Activated naive CD4-positive, alpha-beta T cell treated with anti-CD3 and anti-CD28 coated beads, Interleukin-2, amount 10 ng/mL, durations not matched to agents 7 days and 5 days (primary cell): Measurements from ENCODE around the gene EFNB1.

Experiments used
- CTCF ChIA-PET: fragments of 350-600 bp; sonication (Branson Sonifier 250); formaldehyde crosslinking; loops from one replicate; lab custom pipeline; 2021; ENCODE audit warnings: antibody characterized with exemption; lab: Charles Lee
- DNase-seq: peaks from one replicate; pipeline ENCODE4 v3.0.0-alpha.2; 2020
- H3K27ac Mint-ChIP-seq: one replicate; pipeline ENCODE4 v1.8.0; 2021; ENCODE audit warnings: mild to moderate bottlenecking, moderate library complexity, mixed read lengths
- H3K27me3 Mint-ChIP-seq: one replicate; pipeline ENCODE4 v1.8.0; 2021; ENCODE audit warnings: mild to moderate bottlenecking, mixed read lengths
- H3K36me3 Mint-ChIP-seq: one replicate; pipeline ENCODE4 v1.8.0; 2021; ENCODE audit warnings: mixed read lengths
- H3K4me1 Mint-ChIP-seq: one replicate; pipeline ENCODE4 v1.8.0; 2021; ENCODE audit warnings: mixed read lengths
- H3K4me3 Mint-ChIP-seq: one replicate; pipeline ENCODE4 v1.8.0; 2021; ENCODE audit warnings: mild to moderate bottlenecking, moderate library complexity, mixed read lengths
- H3K9me3 Mint-ChIP-seq: one replicate; pipeline ENCODE4 v1.8.0; 2021; ENCODE audit warnings: mixed read lengths

The EFNB1 gene

GRCh38 chrX:68872171-68872570, 43.4 kb downstream of the EFNB1 start:
- DNase-seq: no peak
- no peaks in the 10 kb centered on the region for H3K36me3 Mint-ChIP-seq
- H3K9me3 Mint-ChIP-seq: no peaks in the 10 kb centered on the region
- H3K27ac Mint-ChIP-seq: no peak overlapping the region
- peaks cover 9% of the 10 kb centered on the region for H3K4me1 Mint-ChIP-seq
- peaks cover 3% of the 10 kb centered on the region for H3K27me3 Mint-ChIP-seq
- CTCF ChIA-PET: no interaction called here
- H3K4me3 Mint-ChIP-seq: no peak overlapping the region

GRCh38 chrX:68874076-68874475, 45.3 kb downstream of the EFNB1 start:
- peaks cover 3% of the 10 kb centered on the region for H3K27me3 Mint-ChIP-seq
- H3K4me3 Mint-ChIP-seq: no peak overlapping the region
- no peak overlapping the region for H3K27ac Mint-ChIP-seq
- CTCF ChIA-PET: no interaction called here
- no peaks in the 10 kb centered on the region for H3K36me3 Mint-ChIP-seq
- no peak for DNase-seq
- H3K9me3 Mint-ChIP-seq: no peaks in the 10 kb centered on the region
- H3K4me1 Mint-ChIP-seq: peaks cover 2% of the 10 kb centered on the region

DNA sequence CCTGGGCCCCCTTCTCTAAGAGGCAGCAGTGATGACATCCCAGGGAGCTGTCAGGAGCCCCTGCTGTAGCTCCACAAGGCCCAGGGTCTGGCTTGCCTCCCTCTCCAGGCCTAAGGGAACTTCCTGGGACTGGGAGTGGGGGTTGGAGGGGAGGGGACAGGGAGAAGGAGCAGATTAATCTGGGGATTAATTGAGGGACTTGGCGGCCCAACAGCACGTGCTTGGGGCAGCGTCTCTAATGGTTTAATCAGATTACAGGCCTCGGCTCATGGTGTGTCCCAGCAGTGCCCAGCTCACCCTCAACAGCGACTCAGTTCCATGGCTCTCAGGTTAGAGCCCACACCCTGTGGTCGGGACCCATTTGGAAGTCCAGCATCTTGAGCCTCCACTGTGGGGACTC, 47.9 kb downstream of the EFNB1 start:
- Mint-ChIP-seq H3K9me3 (no peaks in the 10 kb centered on the region), H3K4me1 (no peaks in the 10 kb centered on the region), H3K27ac (no peak overlapping the region), H3K27me3 (no peaks in the 10 kb centered on the region), H3K36me3 (no peaks in the 10 kb centered on the region), H3K4me3 (no peak overlapping the region)
- DNase-seq: no peak
- CTCF ChIA-PET: no interaction called here

GRCh38 chrX:68877606-68878005, 48.8 kb downstream of the EFNB1 start:
- no peaks in the 10 kb centered on the region for H3K27me3 Mint-ChIP-seq
- H3K4me3 Mint-ChIP-seq: no peak overlapping the region
- CTCF ChIA-PET: no interaction called here
- no peaks in the 10 kb centered on the region for H3K36me3 Mint-ChIP-seq
- no peaks in the 10 kb centered on the region for H3K4me1 Mint-ChIP-seq
- no peak overlapping the region for H3K27ac Mint-ChIP-seq
- no peaks in the 10 kb centered on the region for H3K9me3 Mint-ChIP-seq
- no peak for DNase-seq

DNA sequence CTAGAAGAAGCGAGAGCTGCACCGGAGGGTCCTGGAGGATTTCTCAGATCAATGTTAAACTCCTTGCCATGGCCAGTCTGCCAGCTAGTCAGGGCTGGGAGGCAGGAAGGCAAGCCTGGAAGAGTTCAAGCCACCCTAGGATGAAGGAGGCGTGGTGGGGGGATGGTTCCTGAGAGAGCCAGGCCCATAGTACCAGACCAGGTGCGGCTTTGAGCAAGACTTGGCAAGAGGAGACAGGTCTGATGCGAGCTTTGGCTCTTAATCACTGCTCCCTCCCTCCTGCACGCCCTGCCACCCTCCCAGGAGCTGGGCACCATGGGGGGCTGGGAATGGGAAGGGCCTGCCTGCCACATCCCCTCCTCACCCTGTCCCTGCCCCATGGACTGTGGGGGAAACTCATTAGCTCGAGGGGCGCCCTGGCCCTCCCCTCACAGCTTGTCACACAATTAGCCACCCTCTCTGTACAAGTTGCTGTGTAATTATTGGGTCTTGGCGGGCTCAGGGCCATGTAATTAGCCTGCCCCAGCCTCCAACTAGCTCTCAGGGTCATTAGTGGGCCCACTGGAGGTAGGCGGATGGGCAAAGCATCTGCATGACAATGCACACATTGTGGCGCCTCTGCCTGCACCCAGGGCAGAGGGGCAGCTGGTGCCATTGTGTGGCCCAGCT, 50.3 kb downstream of the EFNB1 start:
- H3K4me1 Mint-ChIP-seq: no peaks in the 10 kb centered on the region

GRCh38 chrX:68880846-68881552, 52.2 kb downstream of the EFNB1 start:
- Mint-ChIP-seq H3K4me1 (no peaks in the 10 kb centered on the region), H3K27me3 (peaks cover 4% of the 10 kb centered on the region), H3K27ac (no peak overlapping the region), H3K36me3 (no peaks in the 10 kb centered on the region), H3K4me3 (no peak overlapping the region), H3K9me3 (no peaks in the 10 kb centered on the region)
- CTCF ChIA-PET: no interaction called here
- no peak for DNase-seq

More for the DNA sequence above, 50.3 kb downstream of the EFNB1 start:
- CTCF ChIA-PET: no interaction called here
- DNase-seq: no peak
- Mint-ChIP-seq H3K27ac (no peak overlapping the region), H3K4me3 (no peak overlapping the region), H3K27me3 (no peaks in the 10 kb centered on the region), H3K36me3 (no peaks in the 10 kb centered on the region), H3K9me3 (no peaks in the 10 kb centered on the region)

DNA sequence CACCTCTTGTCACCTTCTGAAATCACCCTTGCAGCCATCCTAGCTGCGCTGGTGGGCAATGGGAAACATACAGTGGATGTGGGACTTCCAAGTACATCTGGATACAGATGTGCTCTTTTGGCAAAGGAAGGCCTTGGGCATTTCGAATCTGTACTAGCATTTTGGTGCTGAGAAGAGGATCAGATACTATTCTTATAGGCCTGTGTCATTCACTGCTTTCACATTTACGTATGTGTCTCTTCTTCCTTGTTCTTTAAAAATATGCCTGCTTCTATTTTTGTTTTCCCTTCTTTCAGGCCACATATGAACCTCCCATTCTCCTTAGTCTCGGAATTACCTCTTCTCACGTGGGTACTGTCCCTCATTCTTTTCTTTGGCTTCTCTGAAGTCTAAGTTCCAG, 53.1 kb downstream of the EFNB1 start:
- Mint-ChIP-seq H3K27me3 (peaks cover 4% of the 10 kb centered on the region), H3K9me3 (no peaks in the 10 kb centered on the region), H3K4me1 (no peaks in the 10 kb centered on the region), H3K4me3 (no peak overlapping the region), H3K27ac (no peak overlapping the region), H3K36me3 (no peaks in the 10 kb centered on the region)
- DNase-seq: no peak
- CTCF ChIA-PET: no interaction called here

DNA sequence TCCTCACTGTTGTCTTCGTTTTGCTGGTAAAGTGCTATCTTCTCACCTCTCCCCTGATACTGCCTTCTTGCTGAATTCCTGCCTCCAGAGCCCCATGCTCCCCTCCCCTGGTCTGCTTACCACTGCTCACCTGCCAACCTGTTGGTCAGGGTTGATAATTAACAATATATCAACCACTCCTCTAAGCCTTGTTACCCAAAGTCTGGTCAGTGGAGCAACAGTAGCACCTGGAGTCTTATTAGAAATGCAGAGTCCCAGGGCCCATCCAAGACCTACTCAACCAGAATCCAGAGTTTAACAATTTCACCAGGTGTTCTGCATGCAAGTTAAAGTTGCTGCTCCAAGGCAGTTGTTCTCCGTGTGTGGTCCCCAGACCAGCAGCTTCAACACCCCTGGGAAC, 55.0 kb downstream of the EFNB1 start:
- Mint-ChIP-seq H3K36me3 (no peaks in the 10 kb centered on the region), H3K27me3 (peaks cover 4% of the 10 kb centered on the region), H3K4me3 (no peak overlapping the region), H3K27ac (no peak overlapping the region), H3K9me3 (no peaks in the 10 kb centered on the region), H3K4me1 (no peaks in the 10 kb centered on the region)
- no peak for DNase-seq
- CTCF ChIA-PET: no interaction called here

DNA sequence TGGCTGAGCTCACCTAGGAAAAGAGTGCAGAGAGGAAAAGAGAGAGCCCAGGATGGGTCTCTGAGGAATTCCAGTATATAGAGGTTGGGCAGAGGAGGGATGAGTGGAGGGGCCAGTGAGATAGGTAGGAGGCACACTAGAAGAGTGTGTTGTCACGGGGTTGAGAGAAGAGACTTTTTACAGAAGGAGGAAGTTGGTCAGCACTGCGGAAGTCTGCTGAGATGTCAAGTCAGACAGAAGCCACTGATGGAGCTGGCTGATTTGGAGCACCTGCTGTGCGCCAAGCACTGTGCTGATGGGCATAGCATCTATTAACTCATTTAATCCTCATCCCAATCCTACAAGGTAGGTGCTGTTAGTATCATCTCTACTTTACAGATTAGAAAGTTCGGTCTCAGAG, 60.4 kb downstream of the EFNB1 start:
- no peak for DNase-seq
- Mint-ChIP-seq H3K27ac (no peak overlapping the region), H3K27me3 (peaks cover 4% of the 10 kb centered on the region), H3K4me3 (no peak overlapping the region), H3K9me3 (no peaks in the 10 kb centered on the region), H3K4me1 (no peaks in the 10 kb centered on the region), H3K36me3 (no peaks in the 10 kb centered on the region)
- CTCF ChIA-PET: no interaction called here
